ENCODE results near the gene DTWD2. TPM values are rescaled to one million over a fixed set of nuclear protein-coding genes. Genes with fewer than 3 reads are reported as not detected.

Gene DTWD2
- total RNA-seq, result 1.6 and 2.7 TPM in 2 replicates

GRCh38 chr5:118987988-118988865, at the start of gene DTWD2:
Gene DTWD2 (minus strand): TSS chr5:118988547. CDS start chr5:118988511, 36 bp downstream.
- peak; percentile 72 for DNase-seq (ENCODE audit: low read depth, low spot score)

- DNase-seq (ENCODE audit: low read depth, low spot score), result no peak
These were observed 49.3 kb upstream of the DTWD2 start for GRCh38 chr5:119037496-119038215.

- DNase-seq (ENCODE audit: low read depth, low spot score), result no peak
These were observed 47.9 kb upstream of the DTWD2 start for GRCh38 chr5:119036101-119036762.

GRCh38 chr5:119033135-119033534, 44.8 kb upstream of the DTWD2 start:
- no peak for DNase-seq (ENCODE audit: low read depth, low spot score)

GRCh38 chr5:119032656-119033055, 44.3 kb upstream of the DTWD2 start:
- no peak for DNase-seq (ENCODE audit: low read depth, low spot score)

- no peak for DNase-seq (ENCODE audit: low read depth, low spot score)
These were observed 43.6 kb upstream of the DTWD2 start for GRCh38 chr5:119031905-119032304.

- no peak for DNase-seq (ENCODE audit: low read depth, low spot score)
These were observed 42.9 kb upstream of the DTWD2 start for GRCh38 chr5:119031011-119031886.

GRCh38 chr5:119028575-119028974, 40.2 kb upstream of the DTWD2 start:
- DNase-seq (ENCODE audit: low read depth, low spot score), result no peak

GRCh38 chr5:119022773-119023172, 34.4 kb upstream of the DTWD2 start:
- DNase-seq (ENCODE audit: low read depth, low spot score), result no peak

- no peak for DNase-seq (ENCODE audit: low read depth, low spot score)
These were observed 33.8 kb upstream of the DTWD2 start for GRCh38 chr5:119022017-119022745.

- DNase-seq (ENCODE audit: low read depth, low spot score), result no peak
These were observed 32.9 kb upstream of the DTWD2 start for GRCh38 chr5:119021149-119021732.

GRCh38 chr5:119019949-119020348, 31.6 kb upstream of the DTWD2 start:
- no peak for DNase-seq (ENCODE audit: low read depth, low spot score)

GRCh38 chr5:119019501-119019900, 31.2 kb upstream of the DTWD2 start:
- no peak for DNase-seq (ENCODE audit: low read depth, low spot score)

GRCh38 chr5:119017994-119018393, 29.6 kb upstream of the DTWD2 start:
- no peak for DNase-seq (ENCODE audit: low read depth, low spot score)

GRCh38 chr5:119016125-119016774, 27.9 kb upstream of the DTWD2 start:
- no peak for DNase-seq (ENCODE audit: low read depth, low spot score)

- DNase-seq (ENCODE audit: low read depth, low spot score), result no peak
These were observed 22.8 kb upstream of the DTWD2 start for GRCh38 chr5:119011186-119011585.

GRCh38 chr5:119010206-119010605, 21.9 kb upstream of the DTWD2 start:
- no peak for DNase-seq (ENCODE audit: low read depth, low spot score)

GRCh38 chr5:119009131-119009530, 20.8 kb upstream of the DTWD2 start:
- DNase-seq (ENCODE audit: low read depth, low spot score), result no peak

GRCh38 chr5:118999696-119000095, 11.3 kb upstream of the DTWD2 start:
- no peak for DNase-seq (ENCODE audit: low read depth, low spot score)

Data from pulmonary artery endothelial cell (primary cell).